ENCODE measurements around the gene ZNF516.

ZNF516 gene

DNA sequence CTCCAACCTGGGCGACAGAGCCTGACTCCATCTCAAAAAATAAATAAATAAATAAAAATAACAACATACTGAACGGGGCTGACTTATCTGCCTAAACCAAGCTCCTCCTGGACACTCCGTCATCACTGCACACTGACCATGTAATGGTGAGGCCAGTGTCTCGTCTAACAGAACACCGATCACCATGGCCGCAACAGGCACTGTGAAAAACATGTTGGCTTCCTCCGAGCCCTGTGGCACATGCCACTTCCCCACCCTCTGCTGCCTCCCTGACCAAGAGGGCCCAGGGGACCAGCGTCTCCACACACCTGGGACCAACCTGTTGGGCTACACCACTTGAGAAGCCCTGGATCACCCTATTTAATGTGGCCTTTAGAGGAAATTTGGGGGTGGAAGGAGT is 33.9 kb downstream of the ZNF516 start:
- Histone ChIP-seq H3K18ac (ENCODE audit: low read length) (no peak overlapping the region), H3K27ac (ENCODE audit: low read depth, low read length) (no peak overlapping the region), H2BK15ac (replicated peaks; ENCODE audit: low read depth) (no peak overlapping the region), H2BK120ac (ENCODE audit: low read depth, low read length) (no peak overlapping the region), H4K8ac (ENCODE audit: low read depth, low read length) (no peak overlapping the region), H3K56ac (ENCODE audit: low read length) (no peak overlapping the region), H3K4me3 (ENCODE audit: low read length) (no peak overlapping the region), H3K79me2 (ENCODE audit: control insufficient read depth, insufficient read depth, low read length) (no peaks in the 10 kb centered on the region), H3K27me3 (ENCODE audit: insufficient read depth, low read length, poor library complexity) (no peaks in the 10 kb centered on the region), H4K5ac (ENCODE audit: low read length) (no peak overlapping the region), H3K4ac (ENCODE audit: low read depth, low read length) (no peak overlapping the region), H3K79me1 (ENCODE audit: low read length) (no peaks in the 10 kb centered on the region), H3K23ac (ENCODE audit: low read length) (no peak overlapping the region), H2BK5ac (ENCODE audit: low read length) (no peak overlapping the region), H3K4me1 (ENCODE audit: control insufficient read depth, low read depth, low read length) (no peaks in the 10 kb centered on the region), H3K4me2 (ENCODE audit: low read length) (no peak overlapping the region), H2AK5ac (ENCODE audit: low read length) (no peak overlapping the region), H3K36me3 (ENCODE audit: control insufficient read depth, insufficient read depth, low read length) (no peaks in the 10 kb centered on the region), H3K9ac (ENCODE audit: low read length) (no peak overlapping the region)
- WGBS (ENCODE audit: extremely low coverage, insufficient coverage, low lambda C conversion rate), result no CpG with 5 or more reads among the region's 8 CpGs
- no peak for DNase-seq

- no peaks in the 10 kb centered on the region for H3K4me1 ChIP-seq (ENCODE audit: control insufficient read depth, low read depth, low read length)
These were observed 34.6 kb downstream of the ZNF516 start for GRCh38 chr18:76460482-76460881.

DNA sequence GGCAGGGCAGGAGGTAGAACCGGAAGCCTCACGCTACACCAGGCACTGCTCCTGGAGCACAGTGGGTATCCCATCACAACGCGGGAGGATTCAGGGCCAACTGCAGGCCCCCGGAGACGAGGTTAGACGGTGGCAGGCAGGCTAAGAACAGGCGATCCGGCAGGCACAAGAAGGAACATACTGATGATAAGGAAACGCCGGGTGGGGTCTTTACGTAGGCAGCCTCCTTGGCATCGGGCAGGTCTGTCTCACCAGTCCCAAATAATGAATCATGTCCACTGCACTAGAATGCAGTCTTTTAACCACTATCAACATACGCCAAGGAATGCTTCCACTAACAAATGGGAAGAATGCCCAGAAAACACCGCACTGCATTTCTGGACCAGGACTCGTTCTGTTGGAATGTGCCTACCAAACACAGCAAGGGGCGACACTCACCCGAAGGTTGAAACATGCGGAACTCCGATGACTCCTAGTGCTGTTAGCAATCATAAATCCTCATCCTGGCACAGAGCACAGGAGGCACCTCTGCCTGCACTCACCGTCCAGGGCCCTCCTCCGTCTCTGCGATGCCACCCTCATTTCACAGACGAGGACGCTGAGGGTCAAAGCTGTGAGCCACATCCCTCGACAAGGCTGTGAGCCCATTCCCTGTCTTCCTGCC is 35.2 kb downstream of the ZNF516 start:
- Histone ChIP-seq H3K79me2 (ENCODE audit: control insufficient read depth, insufficient read depth, low read length) (no peaks in the 10 kb centered on the region), H3K4me1 (ENCODE audit: control insufficient read depth, low read depth, low read length) (no peaks in the 10 kb centered on the region), H4K5ac (ENCODE audit: low read length) (no peak overlapping the region), H3K23ac (ENCODE audit: low read length) (no peak overlapping the region), H3K56ac (ENCODE audit: low read length) (no peak overlapping the region), H3K4me2 (ENCODE audit: low read length) (no peak overlapping the region), H3K9ac (ENCODE audit: low read length) (no peak overlapping the region), H3K36me3 (ENCODE audit: control insufficient read depth, insufficient read depth, low read length) (no peaks in the 10 kb centered on the region), H2BK5ac (ENCODE audit: low read length) (no peak overlapping the region), H3K27me3 (ENCODE audit: insufficient read depth, low read length, poor library complexity) (no peaks in the 10 kb centered on the region), H3K79me1 (ENCODE audit: low read length) (no peaks in the 10 kb centered on the region), H2BK15ac (replicated peaks; ENCODE audit: low read depth) (no peak overlapping the region), H3K18ac (ENCODE audit: low read length) (no peak overlapping the region), H3K4me3 (ENCODE audit: low read length) (no peak overlapping the region), H4K8ac (ENCODE audit: low read depth, low read length) (no peak overlapping the region), H3K27ac (ENCODE audit: low read depth, low read length) (no peak overlapping the region), H2AK5ac (ENCODE audit: low read length) (no peak overlapping the region), H2BK120ac (ENCODE audit: low read depth, low read length) (no peak overlapping the region), H3K4ac (ENCODE audit: low read depth, low read length) (no peak overlapping the region)
- peak; percentile 45 for DNase-seq
- no CpG with 5 or more reads among the region's 26 CpGs for WGBS (ENCODE audit: extremely low coverage, insufficient coverage, low lambda C conversion rate)

More at GRCh38 chr18:76460482-76460881, 34.6 kb downstream of the ZNF516 start:
- Histone ChIP-seq H3K4me3 (ENCODE audit: low read length) (no peak overlapping the region), H2BK120ac (ENCODE audit: low read depth, low read length) (no peak overlapping the region), H4K8ac (ENCODE audit: low read depth, low read length) (no peak overlapping the region), H3K27me3 (ENCODE audit: insufficient read depth, low read length, poor library complexity) (no peaks in the 10 kb centered on the region), H3K27ac (ENCODE audit: low read depth, low read length) (no peak overlapping the region), H2BK5ac (ENCODE audit: low read length) (no peak overlapping the region), H3K79me2 (ENCODE audit: control insufficient read depth, insufficient read depth, low read length) (no peaks in the 10 kb centered on the region), H3K36me3 (ENCODE audit: control insufficient read depth, insufficient read depth, low read length) (no peaks in the 10 kb centered on the region), H2AK5ac (ENCODE audit: low read length) (no peak overlapping the region), H2BK15ac (replicated peaks; ENCODE audit: low read depth) (no peak overlapping the region), H3K79me1 (ENCODE audit: low read length) (no peaks in the 10 kb centered on the region), H3K18ac (ENCODE audit: low read length) (no peak overlapping the region), H3K4ac (ENCODE audit: low read depth, low read length) (no peak overlapping the region), H4K5ac (ENCODE audit: low read length) (no peak overlapping the region), H3K4me2 (ENCODE audit: low read length) (no peak overlapping the region), H3K56ac (ENCODE audit: low read length) (no peak overlapping the region), H3K9ac (ENCODE audit: low read length) (no peak overlapping the region), H3K23ac (ENCODE audit: low read length) (no peak overlapping the region)
- DNase-seq, result no peak
- WGBS (ENCODE audit: extremely low coverage, insufficient coverage, low lambda C conversion rate), result no CpG with 5 or more reads among the region's 9 CpGs

DNA sequence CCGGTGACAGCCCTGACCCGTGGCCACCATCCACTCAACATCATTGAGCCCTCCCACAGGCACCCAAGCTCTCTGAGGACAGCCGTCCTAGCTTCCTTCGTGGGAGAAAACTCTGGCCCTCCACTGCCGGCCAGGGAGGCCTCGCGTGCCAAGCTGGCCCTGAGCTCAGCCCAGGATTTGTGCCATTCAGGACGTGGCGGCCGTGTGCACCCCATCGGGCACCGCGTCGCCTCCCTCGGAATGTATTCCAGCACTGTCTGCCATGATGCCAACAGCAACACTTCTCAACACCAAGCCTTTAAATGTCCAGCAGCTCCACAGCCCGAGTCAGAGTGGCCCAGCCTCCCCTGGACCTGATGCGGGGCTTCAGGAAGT is 35.7 kb downstream of the ZNF516 start:
- Histone ChIP-seq H3K79me2 (ENCODE audit: control insufficient read depth, insufficient read depth, low read length) (no peaks in the 10 kb centered on the region), H2AK5ac (ENCODE audit: low read length) (no peak overlapping the region), H2BK120ac (ENCODE audit: low read depth, low read length) (no peak overlapping the region), H3K4me1 (ENCODE audit: control insufficient read depth, low read depth, low read length) (no peaks in the 10 kb centered on the region), H3K27ac (ENCODE audit: low read depth, low read length) (no peak overlapping the region), H3K56ac (ENCODE audit: low read length) (no peak overlapping the region), H3K4me3 (ENCODE audit: low read length) (no peak overlapping the region), H3K23ac (ENCODE audit: low read length) (no peak overlapping the region), H3K27me3 (ENCODE audit: insufficient read depth, low read length, poor library complexity) (no peaks in the 10 kb centered on the region), H4K5ac (ENCODE audit: low read length) (no peak overlapping the region), H3K18ac (ENCODE audit: low read length) (no peak overlapping the region), H3K4ac (ENCODE audit: low read depth, low read length) (no peak overlapping the region), H4K8ac (ENCODE audit: low read depth, low read length) (no peak overlapping the region), H3K36me3 (ENCODE audit: control insufficient read depth, insufficient read depth, low read length) (no peaks in the 10 kb centered on the region), H3K4me2 (ENCODE audit: low read length) (no peak overlapping the region), H2BK5ac (ENCODE audit: low read length) (no peak overlapping the region), H3K9ac (ENCODE audit: low read length) (no peak overlapping the region), H3K79me1 (ENCODE audit: low read length) (no peaks in the 10 kb centered on the region), H2BK15ac (replicated peaks; ENCODE audit: low read depth) (no peak overlapping the region)
- no peak for DNase-seq
- no CpG with 5 or more reads among the region's 17 CpGs for WGBS (ENCODE audit: extremely low coverage, insufficient coverage, low lambda C conversion rate)

- DNase-seq, result no peak
- no peak overlapping the region for H2AK5ac ChIP-seq (ENCODE audit: low read length)
- no peak overlapping the region for H3K18ac ChIP-seq (ENCODE audit: low read length)
- H3K79me2 ChIP-seq (ENCODE audit: control insufficient read depth, insufficient read depth, low read length), result no peaks in the 10 kb centered on the region
- no peak overlapping the region for H3K4me2 ChIP-seq (ENCODE audit: low read length)
- no peaks in the 10 kb centered on the region for H3K36me3 ChIP-seq (ENCODE audit: control insufficient read depth, insufficient read depth, low read length)
- H3K79me1 ChIP-seq (ENCODE audit: low read length), result no peaks in the 10 kb centered on the region
- H3K27ac ChIP-seq (ENCODE audit: low read depth, low read length), result no peak overlapping the region
- no peak overlapping the region for H2BK5ac ChIP-seq (ENCODE audit: low read length)
- no peak overlapping the region for H4K8ac ChIP-seq (ENCODE audit: low read depth, low read length)
- H3K23ac ChIP-seq (ENCODE audit: low read length), result no peak overlapping the region
- H3K27me3 ChIP-seq (ENCODE audit: insufficient read depth, low read length, poor library complexity), result no peaks in the 10 kb centered on the region
- no peak overlapping the region for H3K4ac ChIP-seq (ENCODE audit: low read depth, low read length)
- H3K4me3 ChIP-seq (ENCODE audit: low read length), result no peak overlapping the region
- H2BK15ac ChIP-seq (replicated peaks; ENCODE audit: low read depth), result no peak overlapping the region
- no CpG with 5 or more reads among the region's 51 CpGs for WGBS (ENCODE audit: extremely low coverage, insufficient coverage, low lambda C conversion rate)
- H3K4me1 ChIP-seq (ENCODE audit: control insufficient read depth, low read depth, low read length), result no peaks in the 10 kb centered on the region
- no peak overlapping the region for H3K56ac ChIP-seq (ENCODE audit: low read length)
- H2BK120ac ChIP-seq (ENCODE audit: low read depth, low read length), result no peak overlapping the region
- H3K9ac ChIP-seq (ENCODE audit: low read length), result no peak overlapping the region
- no peak overlapping the region for H4K5ac ChIP-seq (ENCODE audit: low read length)
These were observed 36.3 kb downstream of the ZNF516 start for GRCh38 chr18:76458522-76459311.

Data from mesendoderm (in vitro differentiated cells).